Fibroblast of lung (primary cell): Measurements from ENCODE around the gene AGXT. TPM values are rescaled to one million over a fixed set of nuclear protein-coding genes. Genes with fewer than 3 reads are reported as not detected.

Experiments
- DNase-seq, 2 donors: peaks; one replicate each; pipeline versions ENCODE4 v3.0.0 to v3.0.0-alpha.2; 2010; ENCODE audit warnings: low read depth in 2 of 2
- H2AFZ ChIP-seq: 2 replicates; pipeline ENCODE4 v1.5.1; 2012; ENCODE audit warnings: low read length, control low read depth, inconsistent platforms
- H3K27ac ChIP-seq: 2 replicates; pipeline ENCODE4 v1.5.1; 2011; ENCODE audit warnings: low read length, control low read depth; ENCODE audit not compliant: insufficient read depth
- H3K27me3 ChIP-seq: 2 replicates; pipeline ENCODE4 v1.5.1; 2011; ENCODE audit warnings: mild to moderate bottlenecking, low read length; ENCODE audit not compliant: control insufficient read depth, insufficient read depth
- H3K36me3 ChIP-seq: 2 replicates; pipeline ENCODE4 v1.5.1; 2011; ENCODE audit warnings: low read length; ENCODE audit not compliant: control insufficient read depth, insufficient read depth
- H3K4me1 ChIP-seq: 2 replicates; pipeline ENCODE4 v1.5.1; 2011; ENCODE audit warnings: low read length; ENCODE audit not compliant: control insufficient read depth, insufficient read depth; ENCODE audit errors: extremely low read depth
- H3K4me2 ChIP-seq: 2 replicates; pipeline ENCODE4 v1.5.1; 2011; ENCODE audit warnings: low read length, control low read depth; ENCODE audit not compliant: insufficient read depth; ENCODE audit errors: extremely low read depth
- H3K4me3 ChIP-seq, 4 experiments: fragments of 200-600 bp in 1 of 4; sonication (generic) in 1 of 4; replicated peaks in 1 of 4; 2 replicates each; pipeline ENCODE4 v1.5.1; 2011 to 2016; ENCODE audit warnings: low read length in 4 of 4, low read depth in 3 of 4, mild to moderate bottlenecking in 3 of 4, control low read depth in 2 of 4, inconsistent platforms in 1 of 4, mixed read lengths in 1 of 4; ENCODE audit not compliant: insufficient read depth in 1 of 4; ENCODE audit errors: control extremely low read depth in 1 of 4
- H3K79me2 ChIP-seq: 2 replicates; pipeline ENCODE4 v1.5.1; 2012; ENCODE audit warnings: mild to moderate bottlenecking, low read length, inconsistent platforms; ENCODE audit not compliant: control insufficient read depth, insufficient read depth
- H3K9ac ChIP-seq: 2 replicates; pipeline ENCODE4 v1.5.1; 2011; ENCODE audit warnings: mild to moderate bottlenecking, low read length, control low read depth; ENCODE audit not compliant: insufficient read depth
- H3K9me3 ChIP-seq: 2 replicates; pipeline ENCODE4 v1.5.1; 2012; ENCODE audit warnings: low read depth, low read length; ENCODE audit not compliant: control insufficient read depth, insufficient read depth
- H4K20me1 ChIP-seq: 2 replicates; pipeline ENCODE4 v1.5.1; 2011; ENCODE audit warnings: low read length; ENCODE audit not compliant: control insufficient read depth, insufficient read depth; ENCODE audit errors: extremely low read depth
- CTCF ChIP-seq, 2 donors: IDR thresholded peaks in 1 of 2; conservative IDR thresholded peaks in 1 of 2; 1 replicate in 1 of 2; 2 replicates in 1 of 2; pipeline ENCODE4 v1.5.1; 2011 to 2012; ENCODE audit warnings: low read length in 2 of 2, control low read depth in 1 of 2, inconsistent platforms in 1 of 2, low read depth in 1 of 2, mild to moderate bottlenecking in 1 of 2
- EZH2 ChIP-seq: IDR thresholded peaks from 2 replicates; pipeline ENCODE4 v1.5.1; 2012; ENCODE audit warnings: low read length, control low read depth, mild to moderate bottlenecking; ENCODE audit errors: missing control alignments
- polyA plus RNA-seq, 2 donors: library from polyadenylated mRNA; depleted of rRNA in 1 of 2; stranded (reverse) in 1 of 2; unstranded in 1 of 2; fragments of >200 nt; gene quantifications; 2 replicates each; pipeline ENCODE4 v1.2.1, GENCODE V29; 2011 to 2012; ENCODE audit warnings: missing spikeins in 1 of 2
- total RNA-seq: library from RNA; depleted of rRNA; stranded (reverse); fragments of >200 nt; gene quantifications from 2 replicates; pipeline ENCODE4 v1.2.1, GENCODE V29; 2014

Gene AGXT
- total and polyA plus RNA-seq, 2 donors (not counting 1 experiment from before 2014, with no cell fraction given) = not detected

DNA sequence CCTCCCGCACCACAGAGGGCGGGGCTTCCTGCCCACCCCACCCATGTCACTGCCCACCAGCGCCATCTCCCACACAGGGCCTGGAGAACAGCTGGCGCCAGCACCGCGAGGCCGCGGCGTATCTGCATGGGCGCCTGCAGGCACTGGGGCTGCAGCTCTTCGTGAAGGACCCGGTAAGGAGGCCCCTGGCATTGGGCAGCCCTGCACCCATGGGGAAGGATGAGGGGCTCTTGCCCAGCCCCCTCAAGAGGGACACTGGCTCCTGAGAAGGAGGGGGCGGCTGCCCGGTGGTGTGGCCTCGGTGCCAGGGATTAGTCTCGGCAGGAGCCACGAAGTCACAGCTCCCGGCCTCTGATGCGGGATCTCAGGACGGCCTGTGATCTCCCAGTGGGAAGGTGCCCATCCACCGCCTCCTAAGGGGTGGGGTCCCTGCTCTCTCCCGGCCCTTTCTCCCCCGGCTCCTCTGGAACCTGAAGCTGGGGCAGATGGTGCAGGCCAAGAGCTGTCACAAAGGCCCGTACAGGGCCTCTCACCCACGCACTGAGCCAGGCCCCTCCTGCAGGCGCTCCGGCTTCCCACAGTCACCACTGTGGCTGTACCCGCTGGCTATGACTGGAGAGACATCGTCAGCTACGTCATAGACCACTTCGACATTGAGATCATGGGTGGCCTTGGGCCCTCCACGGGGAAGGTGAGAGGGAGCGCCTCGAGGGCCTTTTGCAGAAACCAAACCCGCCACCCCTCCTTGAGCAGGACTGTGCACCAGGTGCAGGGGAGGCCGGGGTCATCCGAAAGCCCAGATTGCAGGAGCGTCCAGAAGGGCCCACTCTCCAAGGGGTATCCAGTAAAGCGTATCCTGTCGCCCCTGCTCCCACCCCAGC, 9.1 kb downstream of the AGXT start:
- Histone ChIP-seq H3K9ac (no peak overlapping the region), H3K27ac (no peak overlapping the region), H3K27me3 (no peaks in the 10 kb centered on the region), H3K4me2 (no peak overlapping the region), H3K4me1 (no peaks in the 10 kb centered on the region), H3K36me3 (no peaks in the 10 kb centered on the region), H3K9me3 (no peaks in the 10 kb centered on the region), H3K79me2 (no peaks in the 10 kb centered on the region), H2AFZ (no peak overlapping the region), H3K4me3 (no peak overlapping the region), H4K20me1 (no peaks in the 10 kb centered on the region)
- no peak for TF ChIP-seq EZH2
- TF ChIP-seq CTCF (conservative IDR thresholded peaks at IDR 0.05 in 1 of 2, IDR thresholded peaks at IDR 0.05 in 1 of 2; ENCODE audit: low read depth in 1 of 2, low read length in 2 of 2) = no peak
- no peak for DNase-seq

GRCh38 chr2:240878341-240878936, 9.8 kb downstream of the AGXT start:
- Histone ChIP-seq H2AFZ (no peak overlapping the region), H3K9me3 (no peaks in the 10 kb centered on the region), H3K79me2 (no peaks in the 10 kb centered on the region), H4K20me1 (no peaks in the 10 kb centered on the region), H3K27me3 (no peaks in the 10 kb centered on the region), H3K27ac (no peak overlapping the region), H3K4me3 (no peak overlapping the region), H3K36me3 (no peaks in the 10 kb centered on the region), H3K4me2 (no peak overlapping the region), H3K9ac (no peak overlapping the region), H3K4me1 (no peaks in the 10 kb centered on the region)
- DNase-seq = no peak
- TF ChIP-seq CTCF (conservative IDR thresholded peaks at IDR 0.05 in 1 of 2, IDR thresholded peaks at IDR 0.05 in 1 of 2; ENCODE audit: low read depth in 1 of 2, low read length in 2 of 2) = no peak
- no peak for TF ChIP-seq EZH2

GRCh38 chr2:240879105-240879504, 10.5 kb downstream of the AGXT start:
- no peaks in the 10 kb centered on the region for H3K36me3 ChIP-seq
- no peaks in the 10 kb centered on the region for H3K4me1 ChIP-seq
- H3K4me3 ChIP-seq = no peak overlapping the region
- no peak overlapping the region for H2AFZ ChIP-seq
- H3K79me2 ChIP-seq = no peaks in the 10 kb centered on the region
- no peak for TF ChIP-seq CTCF (conservative IDR thresholded peaks at IDR 0.05 in 1 of 2, IDR thresholded peaks at IDR 0.05 in 1 of 2; ENCODE audit: low read depth in 1 of 2, low read length in 2 of 2)
- no peak for TF ChIP-seq EZH2
- H3K4me2 ChIP-seq = no peak overlapping the region
- no peaks in the 10 kb centered on the region for H4K20me1 ChIP-seq
- no peak overlapping the region for H3K27ac ChIP-seq
- H3K27me3 ChIP-seq = no peaks in the 10 kb centered on the region
- no peak overlapping the region for H3K9ac ChIP-seq
- H3K9me3 ChIP-seq = no peaks in the 10 kb centered on the region
- no peak for DNase-seq
